Embryonic facial prominence (tissue), 1 donor: ENCODE measurements around the gene KLHDC7A.

Source experiments
- DNase-seq: peaks from one replicate; pipeline ENCODE4 v3.0.0-alpha.2; 2016; ENCODE audit errors: extremely low spot score

KLHDC7A gene

GRCh38 chr1:18473195-18473815 is 7.4 kb upstream of the KLHDC7A start:
- DNase-seq, result no peak

- no peak for DNase-seq
Observed at GRCh38 chr1:18474559-18475175, 6.1 kb upstream of the KLHDC7A start.

- no peak for DNase-seq
Observed at GRCh38 chr1:18475234-18475905, 5.4 kb upstream of the KLHDC7A start.

GRCh38 chr1:18479454-18479853 is 1.3 kb upstream of the KLHDC7A start:
- DNase-seq, result no peak

GRCh38 chr1:18481190-18481920 is 625 bp downstream of the KLHDC7A start:
- DNase-seq, result no peak

GRCh38 chr1:18481921-18482701 is 1.4 kb downstream of the KLHDC7A start:
- no peak for DNase-seq

- DNase-seq, result no peak
Observed at GRCh38 chr1:18482721-18483425, 2.1 kb downstream of the KLHDC7A start.

GRCh38 chr1:18484276-18484675 is 3.5 kb downstream of the KLHDC7A start:
- DNase-seq, result no peak

GRCh38 chr1:18484721-18485120 is 4.0 kb downstream of the KLHDC7A start:
- no peak for DNase-seq

- DNase-seq, result no peak
Observed at GRCh38 chr1:18485227-18485626, 4.5 kb downstream of the KLHDC7A start.

- DNase-seq, result no peak
Observed at GRCh38 chr1:18486195-18486594, 5.5 kb downstream of the KLHDC7A start.

- no peak for DNase-seq
Observed at GRCh38 chr1:18489417-18490143, 8.8 kb downstream of the KLHDC7A start.

- no peak for DNase-seq
Observed at GRCh38 chr1:18491168-18491567, 10.4 kb downstream of the KLHDC7A start.

- DNase-seq, result no peak
Observed at GRCh38 chr1:18494304-18494703, 13.6 kb downstream of the KLHDC7A start.

- no peak for DNase-seq
Observed at GRCh38 chr1:18495635-18496034, 14.9 kb downstream of the KLHDC7A start.

- no peak for DNase-seq
Observed at GRCh38 chr1:18496056-18496455, 15.3 kb downstream of the KLHDC7A start.

- no peak for DNase-seq
Observed at GRCh38 chr1:18496497-18497235, 15.9 kb downstream of the KLHDC7A start.

GRCh38 chr1:18501833-18502232 is 21.1 kb downstream of the KLHDC7A start:
- no peak for DNase-seq

GRCh38 chr1:18504609-18505008 is 23.9 kb downstream of the KLHDC7A start:
- DNase-seq, result no peak

GRCh38 chr1:18505666-18506065 is 24.9 kb downstream of the KLHDC7A start:
- no peak for DNase-seq
